Measurements from ENCODE around the gene CPED1.

GRCh38 chr7:121019018-121019417, 30.5 kb downstream of the CPED1 start:
- TF ChIP-seq EZH2 (IDR thresholded peaks at IDR 0.05) (no peak), POLR2AphosphoS5 (IDR thresholded peaks at IDR 0.05; ENCODE audit: borderline replicate concordance, low read depth, low read length) (no peak), FOXP2 (optimal IDR thresholded peaks at IDR 0.05; ENCODE audit: control extremely low read depth, extremely low read length, insufficient read depth) (no peak)
